Liver (tissue), 9 donors: ENCODE data around the gene GALNT6. TPM values are rescaled to one million over a fixed set of nuclear protein-coding genes. Genes with fewer than 3 reads are reported as not detected.

ENCODE experiments used
- DNase-seq: peaks from one replicate; pipeline ENCODE4 v3.0.0-alpha.2; 2017; ENCODE audit warnings: low spot score
- H3K27ac ChIP-seq, 2 donors: one replicate each; pipeline ENCODE4 v1.7.0; 2013; ENCODE audit warnings: inconsistent platforms in 2 of 2, low read length in 2 of 2, control low read depth in 1 of 2, low read depth in 1 of 2, mild to moderate bottlenecking in 1 of 2
- H3K27me3 ChIP-seq, 4 donors: one replicate each; pipeline versions ENCODE4 v1.6.1 to v1.7.0; 2013; ENCODE audit warnings: low read length in 3 of 4, inconsistent platforms in 1 of 4, mild to moderate bottlenecking in 1 of 4, moderate library complexity in 1 of 4; ENCODE audit not compliant: control insufficient read depth in 4 of 4, insufficient read depth in 4 of 4
- H3K36me3 ChIP-seq, 4 donors: one replicate each; pipeline versions ENCODE4 v1.6.1 to v1.7.0; 2013; ENCODE audit warnings: low read length in 3 of 4, mild to moderate bottlenecking in 3 of 4, low read depth in 1 of 4, moderate library complexity in 1 of 4; ENCODE audit not compliant: control insufficient read depth in 4 of 4, insufficient read depth in 3 of 4
- H3K4me1 ChIP-seq, 4 donors: one replicate each; pipeline versions ENCODE4 v1.6.1 to v1.7.0; 2013; ENCODE audit warnings: low read length in 3 of 4, mild to moderate bottlenecking in 3 of 4, moderate library complexity in 1 of 4; ENCODE audit not compliant: control insufficient read depth in 4 of 4, insufficient read depth in 4 of 4
- H3K4me3 ChIP-seq, 3 donors: one replicate each; pipeline versions ENCODE4 v1.6.1 to v1.7.0; 2013; ENCODE audit warnings: low read length in 3 of 3, control low read depth in 1 of 3, low read depth in 1 of 3, mild to moderate bottlenecking in 1 of 3
- H3K9ac ChIP-seq, 2 donors: one replicate each; pipeline ENCODE4 v1.7.0; 2013; ENCODE audit warnings: low read length in 2 of 2, mild to moderate bottlenecking in 2 of 2, moderate library complexity in 2 of 2, control low read depth in 1 of 2, low read depth in 1 of 2
- H3K9me3 ChIP-seq, 4 donors: one replicate each; pipeline versions ENCODE4 v1.6.1 to v1.7.0; 2013; ENCODE audit warnings: low read length in 3 of 4; ENCODE audit not compliant: control insufficient read depth in 4 of 4
- EGR1 ChIP-seq, 2 donors: IDR thresholded peaks; 2 replicates each; pipeline ENCODE4 v1.6.1; 2016 to 2018; ENCODE audit warnings: antibody characterized with exemption in 2 of 2, low read depth in 2 of 2
- FOXA1 ChIP-seq: IDR thresholded peaks from 2 replicates; pipeline ENCODE4 v1.6.1; 2016; ENCODE audit warnings: antibody characterized with exemption
- HNF4A ChIP-seq, 2 donors: conservative IDR thresholded peaks; 2 replicates each; pipeline ENCODE4 v1.6.1; 2016; ENCODE audit warnings: antibody characterized with exemption in 2 of 2, mild to moderate bottlenecking in 2 of 2
- HNF4G ChIP-seq: IDR thresholded peaks from 2 replicates; pipeline ENCODE4 v1.6.1; 2016; ENCODE audit warnings: antibody characterized with exemption
- JUND ChIP-seq, 2 donors: IDR thresholded peaks; 2 replicates each; pipeline ENCODE4 v1.6.1; 2016; ENCODE audit warnings: antibody characterized with exemption in 2 of 2
- NR2F2 ChIP-seq: IDR thresholded peaks from 2 replicates; pipeline ENCODE4 v1.6.1; 2016; ENCODE audit warnings: antibody characterized with exemption
- RAD21 ChIP-seq, 2 donors: IDR thresholded peaks; 2 replicates each; pipeline ENCODE4 v1.6.1; 2016; ENCODE audit warnings: antibody characterized with exemption in 2 of 2, mild to moderate bottlenecking in 2 of 2
- RXRA ChIP-seq, 2 donors: IDR thresholded peaks; 2 replicates each; pipeline ENCODE4 v1.6.1; 2017 to 2018; ENCODE audit warnings: antibody characterized with exemption in 2 of 2, mild to moderate bottlenecking in 1 of 2
- TAF1 ChIP-seq: conservative IDR thresholded peaks from 2 replicates; pipeline ENCODE4 v1.6.1; 2016; ENCODE audit warnings: antibody characterized with exemption, mild to moderate bottlenecking
- YY1 ChIP-seq: IDR thresholded peaks from 2 replicates; pipeline ENCODE4 v1.6.1; 2016; ENCODE audit warnings: antibody characterized with exemption, mild to moderate bottlenecking
- WGBS: extraction: QIAGEN DNeasy Blood & Tissue Kit; methylation state at CpG from one replicate; pipeline ENCODE4 v1.1.7; 2013; 5-methylcytosine and 5-hydroxymethylcytosine counted together
- polyA plus RNA-seq, 2 donors: library from polyadenylated mRNA; stranded (reverse) in 1 of 2; unstranded in 1 of 2; fragments of 200-250 nt in 1 of 2; fragments of >200 nt in 1 of 2; fragmentation: Nextera tagmentation in 1 of 2; extraction: Ambion mirVana in 1 of 2; gene quantifications; one replicate each; pipeline versions ENCODE4 v1.2.1 to v1.2.3, GENCODE V29; 2013 to 2015
- total RNA-seq, 2 donors: library from RNA; depleted of rRNA; stranded (reverse); fragments of >200 nt; gene quantifications; one replicate each; pipeline ENCODE4 v1.2.3, GENCODE V29; 2014
- TF ChIP-seq, protein P1 (sequence below): IDR thresholded peaks from 2 replicates; pipeline ENCODE4 v1.6.1; 2016; ENCODE audit warnings: antibody characterized with exemption
- TF ChIP-seq, protein P2 (sequence below): IDR thresholded peaks from 2 replicates; pipeline ENCODE4 v1.6.1; 2016; ENCODE audit warnings: antibody characterized with exemption, mild to moderate bottlenecking
- TF ChIP-seq, protein P3 (sequence below): IDR thresholded peaks from 2 replicates; pipeline ENCODE4 v1.6.1; 2016; ENCODE audit warnings: antibody characterized with exemption
- TF ChIP-seq, protein P4 (sequence below): fragments of 150-350 bp; IDR thresholded peaks from 2 replicates; pipeline ENCODE4 v1.5.1; 2017; ENCODE audit warnings: improper control_type of control experiment, low read depth, low read length; ENCODE audit not compliant: missing input control
- donor health status: healthy.
- donor health status: healthy.
- donor health status: healthy.
- donor health status: healthy.
- donor health status: healthy.

GALNT6 gene
- total and polyA plus RNA-seq, 4 donors = 0.40 to 24.1 (median 1.2) TPM

DNA sequence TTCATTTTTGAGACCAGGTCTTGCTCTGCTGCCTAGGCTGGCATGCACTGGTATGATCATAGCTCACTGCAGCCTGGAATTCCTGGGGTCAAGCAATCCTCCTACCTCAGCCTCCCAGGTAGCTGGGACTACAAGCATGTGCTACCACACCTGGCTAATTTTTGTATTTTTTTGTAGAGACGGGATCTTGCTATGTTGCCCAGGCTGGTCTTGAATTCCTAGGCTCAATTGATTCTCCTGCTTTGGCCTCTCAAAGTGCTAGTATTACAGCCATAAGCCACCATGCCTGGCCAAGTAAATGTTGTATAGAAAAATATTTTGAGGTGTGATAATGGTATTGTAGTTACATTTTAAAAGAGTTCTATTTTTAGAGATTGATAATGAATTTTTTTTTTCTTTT lies 79.8 kb downstream of the GALNT6 start:
- Histone ChIP-seq H3K9ac (no peak overlapping the region), H3K27me3 (no peaks in the 10 kb centered on the region), H3K4me1 (no peaks in the 10 kb centered on the region), H3K27ac (no peak overlapping the region), H3K9me3 (no peaks in the 10 kb centered on the region), H3K4me3 (no peak overlapping the region), H3K36me3 (no peaks in the 10 kb centered on the region)
- TF ChIP-seq, protein P1, sequence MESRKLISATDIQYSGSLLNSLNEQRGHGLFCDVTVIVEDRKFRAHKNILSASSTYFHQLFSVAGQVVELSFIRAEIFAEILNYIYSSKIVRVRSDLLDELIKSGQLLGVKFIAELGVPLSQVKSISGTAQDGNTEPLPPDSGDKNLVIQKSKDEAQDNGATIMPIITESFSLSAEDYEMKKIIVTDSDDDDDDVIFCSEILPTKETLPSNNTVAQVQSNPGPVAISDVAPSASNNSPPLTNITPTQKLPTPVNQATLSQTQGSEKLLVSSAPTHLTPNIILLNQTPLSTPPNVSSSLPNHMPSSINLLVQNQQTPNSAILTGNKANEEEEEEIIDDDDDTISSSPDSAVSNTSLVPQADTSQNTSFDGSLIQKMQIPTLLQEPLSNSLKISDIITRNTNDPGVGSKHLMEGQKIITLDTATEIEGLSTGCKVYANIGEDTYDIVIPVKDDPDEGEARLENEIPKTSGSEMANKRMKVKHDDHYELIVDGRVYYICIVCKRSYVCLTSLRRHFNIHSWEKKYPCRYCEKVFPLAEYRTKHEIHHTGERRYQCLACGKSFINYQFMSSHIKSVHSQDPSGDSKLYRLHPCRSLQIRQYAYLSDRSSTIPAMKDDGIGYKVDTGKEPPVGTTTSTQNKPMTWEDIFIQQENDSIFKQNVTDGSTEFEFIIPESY = no peak
- TF ChIP-seq FOXA1 = no peak
- TF ChIP-seq JUND (IDR thresholded peaks at IDR 0.05) = no peak
- TF ChIP-seq, protein P2, sequence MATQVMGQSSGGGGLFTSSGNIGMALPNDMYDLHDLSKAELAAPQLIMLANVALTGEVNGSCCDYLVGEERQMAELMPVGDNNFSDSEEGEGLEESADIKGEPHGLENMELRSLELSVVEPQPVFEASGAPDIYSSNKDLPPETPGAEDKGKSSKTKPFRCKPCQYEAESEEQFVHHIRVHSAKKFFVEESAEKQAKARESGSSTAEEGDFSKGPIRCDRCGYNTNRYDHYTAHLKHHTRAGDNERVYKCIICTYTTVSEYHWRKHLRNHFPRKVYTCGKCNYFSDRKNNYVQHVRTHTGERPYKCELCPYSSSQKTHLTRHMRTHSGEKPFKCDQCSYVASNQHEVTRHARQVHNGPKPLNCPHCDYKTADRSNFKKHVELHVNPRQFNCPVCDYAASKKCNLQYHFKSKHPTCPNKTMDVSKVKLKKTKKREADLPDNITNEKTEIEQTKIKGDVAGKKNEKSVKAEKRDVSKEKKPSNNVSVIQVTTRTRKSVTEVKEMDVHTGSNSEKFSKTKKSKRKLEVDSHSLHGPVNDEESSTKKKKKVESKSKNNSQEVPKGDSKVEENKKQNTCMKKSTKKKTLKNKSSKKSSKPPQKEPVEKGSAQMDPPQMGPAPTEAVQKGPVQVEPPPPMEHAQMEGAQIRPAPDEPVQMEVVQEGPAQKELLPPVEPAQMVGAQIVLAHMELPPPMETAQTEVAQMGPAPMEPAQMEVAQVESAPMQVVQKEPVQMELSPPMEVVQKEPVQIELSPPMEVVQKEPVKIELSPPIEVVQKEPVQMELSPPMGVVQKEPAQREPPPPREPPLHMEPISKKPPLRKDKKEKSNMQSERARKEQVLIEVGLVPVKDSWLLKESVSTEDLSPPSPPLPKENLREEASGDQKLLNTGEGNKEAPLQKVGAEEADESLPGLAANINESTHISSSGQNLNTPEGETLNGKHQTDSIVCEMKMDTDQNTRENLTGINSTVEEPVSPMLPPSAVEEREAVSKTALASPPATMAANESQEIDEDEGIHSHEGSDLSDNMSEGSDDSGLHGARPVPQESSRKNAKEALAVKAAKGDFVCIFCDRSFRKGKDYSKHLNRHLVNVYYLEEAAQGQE = no peak
- TF ChIP-seq HNF4G = no peak
- no peak for TF ChIP-seq RXRA (IDR thresholded peaks at IDR 0.05)
- TF ChIP-seq HNF4A (conservative IDR thresholded peaks at IDR 0.05) = no peak
- TF ChIP-seq TAF1 = no peak
- no peak for TF ChIP-seq NR2F2
- TF ChIP-seq EGR1 (IDR thresholded peaks at IDR 0.05; ENCODE audit: low read depth in 2 of 2) = no peak
- no peak for DNase-seq
- WGBS = 98% methylated on average over 1 of the region's 1 CpG

DNA sequence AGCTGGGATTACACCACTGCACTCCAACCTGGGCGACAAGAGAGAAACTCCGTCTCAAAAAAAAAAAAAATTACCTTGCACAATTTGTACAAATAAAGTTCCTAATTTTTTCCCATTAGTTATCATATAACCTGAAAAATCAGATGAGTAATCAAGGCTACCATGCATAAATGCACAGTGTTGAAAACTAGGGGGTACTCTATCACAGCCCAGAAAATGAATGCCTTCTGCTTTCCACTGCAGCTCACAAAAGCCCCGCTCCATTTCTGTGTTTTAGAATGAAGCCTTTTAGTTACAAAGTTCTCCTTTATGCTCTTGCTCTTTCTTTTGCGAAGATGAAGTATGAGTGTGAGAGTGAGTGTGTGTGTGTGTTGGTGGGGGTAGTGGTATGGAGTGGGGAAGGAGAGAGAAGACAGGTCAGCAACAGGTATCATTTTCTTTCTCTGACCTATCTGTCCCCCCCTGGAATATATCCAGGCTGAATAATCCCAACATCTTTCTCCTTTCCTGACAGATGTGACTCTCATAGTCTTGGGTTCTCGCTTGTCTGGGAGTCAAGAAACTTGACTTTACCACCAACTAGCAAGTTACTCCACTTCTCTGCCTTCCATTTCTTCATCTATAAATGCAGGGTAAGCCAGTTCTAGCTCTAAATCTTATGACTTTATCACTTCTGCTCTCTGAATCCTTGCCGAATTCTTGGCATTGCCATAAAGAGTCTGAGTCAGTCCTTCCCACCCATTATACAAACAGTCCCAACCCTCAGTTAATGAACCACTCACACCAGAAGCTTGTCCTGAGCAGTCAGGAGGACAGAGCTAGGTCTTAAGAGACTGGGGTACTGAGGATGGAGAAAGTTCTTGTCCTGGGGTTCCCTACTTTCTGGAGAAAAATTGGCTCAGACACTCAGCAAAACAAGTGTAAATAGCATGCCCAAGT lies 83.3 kb downstream of the GALNT6 start:
- Histone ChIP-seq H3K9me3 (no peaks in the 10 kb centered on the region), H3K4me3 (no peak overlapping the region), H3K27me3 (no peaks in the 10 kb centered on the region), H3K27ac (no peak overlapping the region), H3K9ac (no peak overlapping the region), H3K4me1 (no peaks in the 10 kb centered on the region), H3K36me3 (no peaks in the 10 kb centered on the region)
- 83% methylated on average over 6 of the region's 6 CpGs for WGBS
- no peak for DNase-seq
- TF ChIP-seq YY1 = no peak
- TF ChIP-seq, protein P2 = no peak
- TF ChIP-seq, protein P3, sequence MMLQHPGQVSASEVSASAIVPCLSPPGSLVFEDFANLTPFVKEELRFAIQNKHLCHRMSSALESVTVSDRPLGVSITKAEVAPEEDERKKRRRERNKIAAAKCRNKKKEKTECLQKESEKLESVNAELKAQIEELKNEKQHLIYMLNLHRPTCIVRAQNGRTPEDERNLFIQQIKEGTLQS = no peak
- TF ChIP-seq NR2F2 = no peak
- TF ChIP-seq, protein P4, sequence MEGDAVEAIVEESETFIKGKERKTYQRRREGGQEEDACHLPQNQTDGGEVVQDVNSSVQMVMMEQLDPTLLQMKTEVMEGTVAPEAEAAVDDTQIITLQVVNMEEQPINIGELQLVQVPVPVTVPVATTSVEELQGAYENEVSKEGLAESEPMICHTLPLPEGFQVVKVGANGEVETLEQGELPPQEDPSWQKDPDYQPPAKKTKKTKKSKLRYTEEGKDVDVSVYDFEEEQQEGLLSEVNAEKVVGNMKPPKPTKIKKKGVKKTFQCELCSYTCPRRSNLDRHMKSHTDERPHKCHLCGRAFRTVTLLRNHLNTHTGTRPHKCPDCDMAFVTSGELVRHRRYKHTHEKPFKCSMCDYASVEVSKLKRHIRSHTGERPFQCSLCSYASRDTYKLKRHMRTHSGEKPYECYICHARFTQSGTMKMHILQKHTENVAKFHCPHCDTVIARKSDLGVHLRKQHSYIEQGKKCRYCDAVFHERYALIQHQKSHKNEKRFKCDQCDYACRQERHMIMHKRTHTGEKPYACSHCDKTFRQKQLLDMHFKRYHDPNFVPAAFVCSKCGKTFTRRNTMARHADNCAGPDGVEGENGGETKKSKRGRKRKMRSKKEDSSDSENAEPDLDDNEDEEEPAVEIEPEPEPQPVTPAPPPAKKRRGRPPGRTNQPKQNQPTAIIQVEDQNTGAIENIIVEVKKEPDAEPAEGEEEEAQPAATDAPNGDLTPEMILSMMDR = no peak
- no peak for TF ChIP-seq RAD21 (IDR thresholded peaks at IDR 0.05)
- no peak for TF ChIP-seq EGR1 (IDR thresholded peaks at IDR 0.05; ENCODE audit: low read depth in 2 of 2)
